ENCODE results near the gene RNF145. TPM values are rescaled to one million over a fixed set of nuclear protein-coding genes. Genes with fewer than 3 reads are reported as not detected.

RNF145 gene
- total and polyA plus RNA-seq, 2 of the 13 experiments (the other 11 are each of a cell fraction or from before 2014, with no cell fraction given), result 24.6 TPM

GRCh38 chr5:159182691-159183090, 26.7 kb downstream of the RNF145 start (continued):
- TF ChIP-seq DBP (CRISPR knock-in tag; IDR thresholded peaks at IDR 0.05; ENCODE audit: not compliant biosample characterization), result no peak
- no peak for TF ChIP-seq ZFP82 (CRISPR knock-in tag; IDR thresholded peaks at IDR 0.05; ENCODE audit: borderline replicate concordance)
- TF ChIP-seq LCORL (IDR thresholded peaks at IDR 0.05), result no peak
- TF ChIP-seq LCORL (CRISPR knock-in tag; IDR thresholded peaks at IDR 0.05), result no peak

GRCh38 chr5:159181651-159182050, 27.7 kb downstream of the RNF145 start:
- Histone ChIP-seq H3K4me3 (replicated peaks in 1 of 3; ENCODE audit: insufficient read depth in 1 of 3, low read depth in 2 of 3, low read length in 3 of 3) (no peak overlapping the region), H3K9me3 (ENCODE audit: low read length) (no peaks in the 10 kb centered on the region), H3K27me3 (ENCODE audit: control insufficient read depth in 1 of 2, insufficient read depth in 2 of 2, low read length in 2 of 2) (no peaks in the 10 kb centered on the region), H2AFZ (ENCODE audit: low read length) (no peak overlapping the region), H3K4me1 (ENCODE audit: insufficient read depth, low read length) (peaks cover 49% of the 10 kb centered on the region), H4K20me1 (ENCODE audit: insufficient read depth, low read length) (peaks cover 8% of the 10 kb centered on the region; the same call in 1 of the 2 replicates), H3K9ac (ENCODE audit: insufficient read depth, low read depth, low read length) (no peak overlapping the region), H3K36me3 (replicated peaks in 1 of 2; ENCODE audit: control insufficient read depth in 1 of 2, insufficient read depth in 2 of 2, low read length in 2 of 2) (peaks cover 0 to 25% of the 10 kb centered on the region in 2 experiments; a peak in 2 of 5 replicates), H3K4me2 (ENCODE audit: low read depth, low read length) (no peak overlapping the region), H3K79me2 (ENCODE audit: insufficient read depth, low read length) (peaks cover 6% of the 10 kb centered on the region), H3K27ac (ENCODE audit: extremely low read length, insufficient read depth, low read length) (no peak overlapping the region)
- FAIRE-seq (no peak), DNase-seq (ENCODE audit: low spot score) (no peak), ATAC-seq (no peak)
- ChIA-PET POLR2A (no interaction called here), CTCF (ENCODE audit: low intra/inter-chr PET ratio, low total read pairs) (no interaction called here)
- BruUV-seq (replicated peaks), result no TSS peak
- TF ChIP-seq SIX4 (CRISPR knock-in tag; IDR thresholded peaks at IDR 0.05) (no peak), GRHL1 (CRISPR knock-in tag; conservative IDR thresholded peaks at IDR 0.05) (no peak), HOXA3 (CRISPR knock-in tag; IDR thresholded peaks at IDR 0.05) (no peak), ZNF615 (CRISPR knock-in tag; IDR thresholded peaks at IDR 0.05; ENCODE audit: borderline replicate concordance) (no peak), HNRNPLL (IDR thresholded peaks at IDR 0.05; ENCODE audit: low read depth, low read length, poor library complexity, severe bottlenecking) (no peak), ZNF180 (CRISPR knock-in tag; IDR thresholded peaks at IDR 0.05; ENCODE audit: borderline replicate concordance, low read depth) (no peak), ZNF136 (CRISPR knock-in tag; IDR thresholded peaks at IDR 0.05; ENCODE audit: low read depth) (no peak), ATF4 (CRISPR knock-in tag; IDR thresholded peaks at IDR 0.05) (no peak), NCOA5 (CRISPR knock-in tag; IDR thresholded peaks at IDR 0.05) (no peak), E2F2 (CRISPR knock-in tag; IDR thresholded peaks at IDR 0.05; ENCODE audit: borderline replicate concordance) (no peak), ZNF746 (CRISPR knock-in tag; IDR thresholded peaks at IDR 0.05) (no peak), DNMT1 (CRISPR knock-in tag; IDR thresholded peaks at IDR 0.05) (no peak), JUND (CRISPR knock-in tag; IDR thresholded peaks at IDR 0.05) (no peak), SPEN (CRISPR knock-in tag; IDR thresholded peaks at IDR 0.05; ENCODE audit: low read depth) (no peak), KDM4B (CRISPR knock-in tag; IDR thresholded peaks at IDR 0.05) (no peak), ZNF605 (CRISPR knock-in tag; IDR thresholded peaks at IDR 0.05) (no peak), ISX (CRISPR knock-in tag; conservative IDR thresholded peaks at IDR 0.05) (no peak)
- in situ Hi-C loops (cut with HindIII; ENCODE audit: extremely low pct_ligation_motif_present, low pct_unique_long_range_greater_than_20kb) (no loop called here), intact Hi-C loops (cut with micrococcal nuclease; ENCODE audit: unreplicated experiment) (loop anchor here (2.0 kb wide), 1 partner anchor 27 kb away; the partner anchor contains the start of gene RNF145)
- WGBS (ENCODE audit: low lambda C conversion rate), result 95% methylated on average over 4 of the region's 4 CpGs

Measured in HepG2 (cell line).